ENCODE data around the gene DBF4B.

- TF ChIP-seq CREB1 (CRISPR knock-in tag; IDR thresholded peaks at IDR 0.05) (no peak), IRF2 (CRISPR knock-in tag; IDR thresholded peaks at IDR 0.05; ENCODE audit: borderline replicate concordance, low read depth) (no peak), FOXP4 (CRISPR knock-in tag; IDR thresholded peaks at IDR 0.05) (no peak), ATF2 (CRISPR knock-in tag; IDR thresholded peaks at IDR 0.05; ENCODE audit: borderline replicate concordance, low read depth) (no peak), HMGXB4 (CRISPR knock-in tag; IDR thresholded peaks at IDR 0.05) (no peak), FOXK1 (CRISPR knock-in tag; IDR thresholded peaks at IDR 0.05) (no peak), CTCF (IDR thresholded peaks at IDR 0.05) (no peak), CREM (CRISPR knock-in tag; IDR thresholded peaks at IDR 0.05) (no peak), ZNF232 (CRISPR knock-in tag; IDR thresholded peaks at IDR 0.05) (no peak), USF2 (CRISPR knock-in tag; IDR thresholded peaks at IDR 0.05) (no peak), E2F5 (CRISPR knock-in tag; IDR thresholded peaks at IDR 0.05) (no peak), PRDM15 (CRISPR knock-in tag; IDR thresholded peaks at IDR 0.05) (no peak), NR1H2 (CRISPR knock-in tag; IDR thresholded peaks at IDR 0.05) (no peak)
Observed at GRCh38 chr17:44749980-44750318, 41.5 kb downstream of the DBF4B start.
